ENCODE measurements around the gene ESR2. TPM values are rescaled to one million over a fixed set of nuclear protein-coding genes. Genes with fewer than 3 reads are reported as not detected.

ESR2 gene
- total and polyA plus RNA-seq, 2 of the 8 experiments (the other 6 are each of a cell fraction or from before 2014, with no cell fraction given), result 0.19 to 0.23 TPM

DNA sequence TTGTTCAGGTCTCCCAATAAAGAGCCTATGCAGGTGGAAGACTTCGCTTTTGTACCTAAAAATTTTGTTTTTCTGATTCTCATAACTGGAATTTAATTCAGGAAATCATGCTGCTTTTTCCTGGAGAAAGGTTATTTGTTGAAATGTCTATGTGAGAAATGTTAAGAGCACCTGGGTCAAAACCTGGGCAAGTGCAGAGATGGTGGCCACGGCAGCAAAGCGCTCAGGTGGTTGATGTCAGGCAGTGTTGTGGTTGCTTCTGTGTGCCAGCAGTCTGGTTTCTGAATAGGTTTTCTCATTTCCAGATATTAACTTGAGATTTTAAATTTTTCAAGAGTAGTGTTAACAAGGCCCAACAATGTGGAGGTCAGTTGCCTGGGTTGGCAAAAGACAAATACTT lies 96.2 kb downstream of the ESR2 start:
- Histone ChIP-seq H2BK20ac (ENCODE audit: low read length) (no peak overlapping the region), H3K9ac (replicated peaks in 1 of 4; ENCODE audit: extremely low read depth in 1 of 4, low read depth in 3 of 4, low read length in 3 of 4) (no peak overlapping the region), H3K4ac (replicated peaks; ENCODE audit: insufficient read length, low read depth, low read length) (no peak overlapping the region), H3K23me2 (ENCODE audit: low read depth, low read length) (no peaks in the 10 kb centered on the region), H3K56ac (replicated peaks; ENCODE audit: insufficient read length, low read depth, low read length) (no peak overlapping the region), H2BK15ac (ENCODE audit: low read length) (no peak overlapping the region), H3K79me2 (ENCODE audit: control insufficient read depth in 1 of 2, insufficient read depth in 2 of 2, low read length in 2 of 2) (peaks cover 0 to 5% of the 10 kb centered on the region in 2 experiments; a peak in 1 of 4 replicates), H3K9me3 (ENCODE audit: insufficient read depth in 2 of 2, low read depth in 1 of 2, low read length in 1 of 2) (no peaks in the 10 kb centered on the region), H2AFZ (ENCODE audit: low read length) (no peak overlapping the region), H4K91ac (replicated peaks; ENCODE audit: insufficient read length, low read length) (no peak overlapping the region), H2AK5ac (ENCODE audit: low read depth, low read length) (no peak overlapping the region), H2BK12ac (ENCODE audit: low read depth, low read length) (no peak overlapping the region), H3K23ac (ENCODE audit: insufficient read length) (no peak overlapping the region), H3K4me3 (ENCODE audit: extremely low read depth in 1 of 4, insufficient read depth in 2 of 4, low read depth in 3 of 4, low read length in 4 of 4) (no peak overlapping the region), H3K4me1 (replicated peaks in 1 of 4; ENCODE audit: control insufficient read depth in 3 of 4, insufficient read depth in 4 of 4, low read length in 3 of 4) (peaks cover 11 to 21% (median 16%) of the 10 kb centered on the region in 4 experiments), H3K27ac (ENCODE audit: low read depth, low read length) (no peak overlapping the region), H3K18ac (ENCODE audit: extremely low read depth, low read length) (no peak overlapping the region), H4K5ac (ENCODE audit: insufficient read length, low read depth, low read length) (no peak overlapping the region), H3K79me1 (ENCODE audit: low read depth, low read length) (no peaks in the 10 kb centered on the region; the same call in 1 of the 2 replicates), H4K20me1 (replicated peaks in 1 of 2; ENCODE audit: control insufficient read depth in 1 of 2, insufficient read depth in 2 of 2, low read length in 2 of 2) (peaks cover 0 to 2% of the 10 kb centered on the region in 2 experiments), H3K36me3 (ENCODE audit: control insufficient read depth in 2 of 4, insufficient read depth in 4 of 4, low read length in 3 of 4) (no peaks in the 10 kb centered on the region), H2BK120ac (replicated peaks; ENCODE audit: low read depth, low read length) (no peak overlapping the region), H3K27me3 (replicated peaks in 1 of 4; ENCODE audit: control insufficient read depth in 3 of 4, extremely low read depth in 1 of 4, insufficient read depth in 3 of 4, low read length in 3 of 4) (no peaks in the 10 kb centered on the region), H3K4me2 (ENCODE audit: insufficient read depth in 1 of 2, low read depth in 2 of 2, low read length in 2 of 2) (no peak overlapping the region; a peak in 1 of 4 replicates), H2BK5ac (ENCODE audit: low read depth, low read length) (no peak overlapping the region), H4K8ac (ENCODE audit: extremely low read depth, insufficient read depth, low read length) (no peak overlapping the region), H3K14ac (ENCODE audit: insufficient read length) (no peak overlapping the region)
- FAIRE-seq, result no peak
- POLR2A ChIA-PET (ENCODE audit: partially characterized antibody), result no interaction called here
- CTCF ChIA-PET (ENCODE audit: partially characterized antibody), result interaction anchor here (1.0 kb wide), 1 partner anchor 105 kb away, joined by 4 read pairs; no protein-coding TSS in a partner anchor
- WGBS, 2 experiments (ENCODE audit: extremely low coverage in 1 of 2, insufficient coverage in 1 of 2, insufficient read length in 1 of 2, insufficient replicate concordance in 2 of 2, low coverage in 1 of 2, low lambda C conversion rate in 2 of 2, missing lambda C conversion rate in 1 of 2), result 72% methylated on average over 3 of the region's 3 CpGs; no CpG with 5 or more reads in 1 of the 2 experiments
- DNase-seq (ENCODE audit: low read depth in 1 of 2, low spot score in 2 of 2), result no peak
- TF ChIP-seq SIN3A (conservative IDR thresholded peaks at IDR 0.05 in 1 of 2, IDR thresholded peaks at IDR 0.05 in 1 of 2; ENCODE audit: low read depth in 1 of 2, low read length in 2 of 2), result no peak
